CD1c-positive myeloid dendritic cell (primary cell): ENCODE results near the gene GMEB2.

ENCODE experiments used
- DNase-seq: peaks from one replicate; pipeline ENCODE4 v3.0.0-alpha.2; 2016; ENCODE audit errors: extremely low spot score

GMEB2 gene

GRCh38 chr20:63589261-63590217, 37.4 kb downstream of the GMEB2 start:
- no peak for DNase-seq

DNA sequence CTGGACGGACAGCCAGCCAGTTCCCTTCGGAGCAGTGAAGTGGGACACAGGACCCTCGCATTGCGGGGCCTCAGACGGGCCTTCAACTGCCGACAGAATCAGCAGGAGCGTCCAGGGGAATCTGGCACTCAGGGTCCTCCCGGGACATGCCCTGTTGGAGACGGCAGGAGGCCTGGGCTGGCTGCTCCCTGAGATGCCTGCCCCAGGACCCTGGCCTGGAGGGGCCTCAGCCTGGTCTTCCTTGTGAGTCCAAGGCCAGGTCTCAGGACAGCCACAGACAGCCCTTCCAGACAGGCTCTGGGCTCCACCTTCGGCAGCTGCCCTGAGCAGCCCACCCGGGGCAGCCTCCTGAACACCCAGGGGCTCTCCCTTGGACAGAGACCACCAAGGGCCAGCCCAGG, 38.3 kb downstream of the GMEB2 start:
- no peak for DNase-seq

- DNase-seq, result peak; percentile 63
These were observed 38.9 kb downstream of the GMEB2 start for GRCh38 chr20:63587776-63588591.

- DNase-seq, result no peak
These were observed 39.6 kb downstream of the GMEB2 start for GRCh38 chr20:63587256-63587655.

DNA sequence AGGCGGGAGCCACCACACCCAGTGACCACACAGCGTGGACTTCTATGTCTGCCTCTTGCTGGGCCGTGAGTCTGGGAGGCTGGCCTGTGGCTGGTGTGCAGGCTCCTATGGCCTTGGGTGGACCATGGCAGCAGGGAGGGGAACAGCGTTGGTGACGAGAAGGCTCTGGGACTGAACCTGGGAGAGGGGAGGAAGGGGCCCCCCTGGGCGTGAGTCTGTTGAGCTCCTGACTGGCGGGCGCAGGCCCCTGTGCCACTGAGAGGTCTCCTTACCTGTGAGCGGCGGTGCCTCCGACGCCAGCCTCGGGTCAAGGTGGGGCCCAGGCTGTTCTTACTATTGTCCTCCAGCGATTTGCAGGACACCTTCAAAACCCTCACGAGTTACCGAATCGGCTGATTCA, 40.1 kb downstream of the GMEB2 start:
- no peak for DNase-seq

- DNase-seq, result no peak
These were observed 41.0 kb downstream of the GMEB2 start for GRCh38 chr20:63585616-63586565.

GRCh38 chr20:63582382-63583063, 44.4 kb downstream of the GMEB2 start:
- DNase-seq, result no peak

DNA sequence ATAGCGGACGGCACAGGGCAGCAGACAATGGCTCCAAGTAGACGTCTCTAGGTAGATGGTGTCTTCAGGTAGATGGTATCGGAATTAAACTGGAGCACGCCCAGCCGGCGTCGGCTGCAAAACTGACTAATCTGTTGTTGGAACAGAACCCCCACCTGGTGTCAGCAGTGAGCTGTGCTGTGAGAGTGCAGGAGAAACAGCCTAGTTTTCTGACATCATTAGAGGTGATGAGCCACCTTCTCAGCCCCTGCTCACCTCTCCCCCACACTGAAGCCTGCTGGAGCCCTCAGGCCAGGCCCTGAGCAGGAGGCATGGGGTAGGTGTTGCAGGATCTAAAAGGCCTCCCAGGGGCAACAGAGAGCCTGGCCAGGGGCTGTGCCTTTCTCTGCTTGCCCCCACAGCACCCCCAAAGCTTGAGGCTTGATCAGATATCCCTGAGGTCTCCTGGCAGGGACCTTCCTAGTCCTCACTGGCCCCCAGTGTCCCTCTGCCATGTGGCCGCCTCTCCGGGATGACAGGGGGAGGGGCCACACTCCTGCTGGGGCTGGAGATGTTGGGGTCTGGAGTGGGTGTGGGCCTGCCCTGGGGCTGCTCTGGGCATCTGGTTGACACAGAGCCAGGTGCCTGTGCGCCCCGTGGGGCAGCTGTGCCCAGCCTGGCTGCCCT, 46.0 kb downstream of the GMEB2 start:
- DNase-seq, result peak; percentile 63

DNA sequence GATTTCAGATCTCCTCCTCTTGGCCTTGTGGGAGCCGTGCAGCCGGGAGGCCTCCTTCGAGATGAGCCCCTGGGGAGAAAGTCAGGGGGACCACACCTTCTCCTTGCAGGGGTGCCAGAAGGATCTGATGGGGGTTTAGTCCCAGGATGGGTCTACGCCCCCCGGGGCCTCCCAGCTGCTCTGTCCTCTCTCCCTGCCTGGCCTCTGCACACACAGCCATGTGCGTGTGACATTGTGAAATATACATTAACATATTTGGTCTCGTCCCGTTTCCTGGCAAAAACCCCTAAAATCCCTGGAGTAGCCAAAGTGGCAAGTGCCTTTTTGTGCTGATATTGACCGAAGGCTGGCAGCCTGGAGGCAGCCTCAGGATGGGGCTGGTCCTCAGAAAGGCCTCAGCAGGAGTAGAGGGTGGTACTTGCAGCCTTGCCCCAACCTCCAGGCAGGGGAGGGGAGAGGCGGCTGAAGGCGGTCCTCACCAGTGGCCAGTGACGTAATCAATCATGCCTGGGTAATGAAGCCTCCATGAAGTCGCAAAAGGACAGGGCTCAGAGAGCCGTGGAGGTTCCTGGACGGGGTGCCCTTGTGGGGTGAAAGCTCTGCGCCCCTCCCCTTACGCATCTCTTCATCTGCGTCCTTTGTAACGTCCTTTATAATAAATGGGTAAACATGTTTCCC, 47.7 kb downstream of the GMEB2 start:
- peak; percentile 18 for DNase-seq

DNA sequence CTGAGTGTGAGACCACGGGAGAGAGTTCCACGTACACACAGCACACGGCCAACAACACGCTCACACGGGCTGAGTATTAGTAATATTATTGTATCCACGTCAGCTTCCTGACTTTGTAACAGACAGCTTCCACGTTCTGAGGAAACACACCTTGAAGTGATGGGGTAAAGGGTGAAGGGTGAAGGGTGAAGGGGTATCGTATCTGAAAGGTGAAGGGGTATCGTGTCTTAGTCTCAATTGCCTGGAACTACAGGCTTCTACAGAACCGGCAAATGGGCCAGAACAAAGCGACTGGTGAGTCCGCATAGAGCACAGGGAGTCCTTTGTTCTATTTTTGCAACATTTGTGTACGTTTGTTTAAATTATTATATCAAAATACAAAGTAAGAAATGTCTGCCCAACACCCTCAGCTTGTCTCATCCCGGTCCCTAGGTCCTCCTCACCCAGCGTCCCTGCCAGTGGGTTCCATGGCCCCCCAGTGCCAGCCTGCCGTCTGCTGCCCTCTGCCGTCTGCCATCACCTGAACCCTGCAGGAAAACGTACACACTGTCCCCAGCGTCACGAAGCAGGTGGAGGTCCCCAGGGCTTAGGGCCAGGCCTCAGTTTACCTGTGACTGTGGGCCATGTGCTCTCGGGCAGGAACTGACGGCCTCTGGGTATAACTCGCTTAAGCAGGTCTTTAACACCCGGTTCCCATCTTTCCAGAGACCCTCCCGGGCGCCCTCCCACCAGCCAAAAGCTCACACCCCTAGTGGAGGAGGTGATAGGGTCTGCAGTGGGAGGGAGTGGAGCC, 48.5 kb downstream of the GMEB2 start:
- no peak for DNase-seq

DNA sequence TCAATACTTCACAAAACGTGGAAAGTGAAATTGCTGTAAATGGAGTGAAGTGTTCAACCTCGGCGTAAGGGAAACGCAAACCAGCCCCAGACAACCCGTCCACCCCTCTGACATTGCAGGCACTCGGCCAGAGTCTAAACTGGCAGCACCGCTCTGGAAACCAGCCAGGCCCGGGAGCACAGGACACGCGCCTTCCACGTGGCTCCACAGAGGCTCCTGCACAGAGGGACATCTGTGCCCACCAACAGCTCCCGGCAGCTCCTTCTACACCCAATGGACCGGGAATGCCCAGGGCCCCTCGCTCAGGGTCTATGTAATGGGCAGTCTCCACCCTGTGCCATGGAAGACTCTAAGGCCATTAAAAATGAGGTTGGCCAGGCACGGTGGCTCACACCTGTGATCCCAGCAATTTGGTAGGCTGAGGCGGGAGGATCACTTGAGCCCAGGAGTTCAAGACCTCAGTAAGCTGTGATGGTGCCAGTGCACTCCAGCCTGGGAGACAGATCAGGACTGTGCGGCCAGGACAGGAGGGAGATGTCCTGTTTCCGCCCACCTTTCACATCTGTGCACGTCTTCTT, 49.5 kb downstream of the GMEB2 start:
- no peak for DNase-seq

DNA sequence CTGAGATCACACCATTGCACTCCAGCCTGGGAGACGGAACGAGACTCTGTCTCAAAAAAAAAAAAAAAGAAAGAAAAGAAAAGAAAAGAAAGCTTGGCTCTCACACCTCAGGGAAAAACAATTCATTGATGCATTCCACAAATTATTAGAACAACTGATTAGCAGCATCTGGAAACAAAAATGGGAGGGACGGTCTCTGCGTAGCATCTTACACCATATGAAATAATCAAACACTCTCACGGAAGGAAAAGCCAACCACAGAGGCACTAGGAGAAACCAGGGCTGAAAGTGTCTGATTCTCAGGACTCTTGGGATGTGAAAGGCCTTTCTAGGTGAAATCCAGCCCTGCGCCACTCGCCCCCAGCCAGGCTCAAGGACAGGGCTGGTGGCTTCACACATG, 50.6 kb downstream of the GMEB2 start:
- no peak for DNase-seq

- DNase-seq, result no peak
These were observed 51.8 kb downstream of the GMEB2 start for GRCh38 chr20:63574829-63575743.

GRCh38 chr20:63574156-63574828, 52.6 kb downstream of the GMEB2 start, which contains the start of gene HELZ2:
Gene HELZ2, minus strand, starts transcription at chr20:63574239. Its CDS starts 1,854 bp downstream, at chr20:63572385.
- DNase-seq, result peak; percentile 84

DNA sequence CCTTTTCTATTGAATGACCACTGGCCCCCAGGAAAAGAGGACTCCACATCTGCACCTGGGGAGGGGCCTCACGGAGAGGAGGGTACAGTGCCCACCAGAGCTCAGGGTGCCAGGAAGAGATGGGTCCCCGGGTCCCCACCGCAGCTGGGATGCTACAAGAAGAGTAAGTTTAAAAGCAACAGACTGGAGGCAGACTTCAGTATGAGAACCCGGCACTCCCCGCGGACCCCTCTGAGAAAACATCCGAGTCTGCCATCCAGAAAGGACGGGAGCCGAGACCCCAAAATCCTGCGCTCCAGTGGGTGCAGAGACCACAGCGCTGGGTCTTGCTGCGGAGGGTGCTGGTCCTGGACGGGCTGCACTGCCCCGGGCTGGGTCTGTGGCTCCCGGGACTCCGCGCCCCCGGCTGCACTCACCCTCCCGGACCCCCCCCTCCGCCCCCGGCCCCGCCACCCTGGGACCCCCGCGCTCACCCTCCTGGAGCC, 53.2 kb downstream of the GMEB2 start:
- DNase-seq, result no peak

DNA sequence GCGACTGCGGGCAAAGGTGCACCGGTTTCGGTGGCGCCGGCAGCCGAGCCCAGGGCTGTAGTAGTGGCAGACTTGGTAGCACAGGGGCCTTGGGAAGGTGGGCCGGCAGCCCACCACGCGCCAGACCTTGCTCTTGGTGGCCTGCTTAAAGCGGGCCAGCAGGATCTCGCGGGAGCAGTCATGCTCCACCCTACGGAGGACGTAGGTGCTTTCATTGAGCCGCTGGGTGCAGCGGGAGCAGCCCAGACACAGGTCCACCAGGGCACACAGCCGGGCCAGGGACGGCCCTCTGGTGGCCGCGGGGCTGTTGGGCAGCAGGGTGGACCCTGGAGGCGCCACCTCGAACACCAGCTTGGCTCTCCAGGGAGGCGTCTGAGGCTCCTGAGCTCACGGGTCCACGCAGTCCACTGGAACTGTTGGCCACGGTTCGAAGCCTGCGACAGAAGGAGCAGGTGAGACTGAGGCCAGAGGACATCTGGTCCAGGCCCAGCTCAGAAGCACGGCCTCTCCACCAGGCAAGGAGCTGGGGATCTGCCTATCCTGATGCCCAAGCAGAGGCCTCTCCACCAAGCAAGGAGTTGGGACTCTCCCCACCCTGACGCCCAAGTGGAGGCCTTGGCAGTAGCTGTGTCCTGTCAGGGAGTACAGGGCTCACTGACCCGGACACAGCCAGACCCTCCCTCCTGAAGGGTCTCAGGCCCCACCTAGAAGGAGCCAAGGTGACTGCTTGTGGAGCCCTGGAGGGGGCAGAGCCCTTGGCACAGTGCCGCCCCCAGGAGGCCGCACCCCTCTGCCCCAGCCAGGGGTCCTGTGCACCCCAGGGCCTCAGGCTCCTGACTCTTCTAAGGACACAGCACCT, 53.9 kb downstream of the GMEB2 start:
- no peak for DNase-seq
